Measurements from ENCODE around the gene EHMT1.
"Not testable (repeated sequence)": the region's sequence is repeated elsewhere in the genome, so short reads cannot be mapped to it uniquely, and the experiment has no call there.

EHMT1 gene

DNA sequence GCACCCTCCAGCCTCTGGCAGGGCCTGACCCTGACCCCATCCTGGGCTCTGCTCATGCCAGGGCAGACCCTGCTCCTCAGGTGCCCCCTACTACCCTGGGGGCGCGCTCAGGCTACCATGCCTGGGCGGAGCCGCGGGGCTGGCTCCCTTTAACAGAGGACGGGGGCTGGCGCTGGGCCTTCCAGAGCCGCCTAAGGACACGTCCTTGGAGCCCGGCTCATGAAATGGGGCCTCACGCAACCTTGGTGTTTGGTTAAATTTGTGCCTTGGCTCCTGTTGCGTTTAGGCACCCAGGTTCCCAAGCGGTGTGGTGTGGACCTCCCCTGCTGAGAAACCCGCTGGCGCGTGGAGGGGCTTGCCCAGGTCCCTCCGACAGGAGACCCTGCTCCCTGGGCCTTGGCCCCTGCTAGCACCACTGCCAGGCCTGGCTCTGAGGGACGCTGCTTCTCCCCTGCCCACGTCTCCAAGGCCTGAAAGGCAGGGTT lies 3.4 kb upstream of the EHMT1 start:
- no peak for DNase-seq

DNA sequence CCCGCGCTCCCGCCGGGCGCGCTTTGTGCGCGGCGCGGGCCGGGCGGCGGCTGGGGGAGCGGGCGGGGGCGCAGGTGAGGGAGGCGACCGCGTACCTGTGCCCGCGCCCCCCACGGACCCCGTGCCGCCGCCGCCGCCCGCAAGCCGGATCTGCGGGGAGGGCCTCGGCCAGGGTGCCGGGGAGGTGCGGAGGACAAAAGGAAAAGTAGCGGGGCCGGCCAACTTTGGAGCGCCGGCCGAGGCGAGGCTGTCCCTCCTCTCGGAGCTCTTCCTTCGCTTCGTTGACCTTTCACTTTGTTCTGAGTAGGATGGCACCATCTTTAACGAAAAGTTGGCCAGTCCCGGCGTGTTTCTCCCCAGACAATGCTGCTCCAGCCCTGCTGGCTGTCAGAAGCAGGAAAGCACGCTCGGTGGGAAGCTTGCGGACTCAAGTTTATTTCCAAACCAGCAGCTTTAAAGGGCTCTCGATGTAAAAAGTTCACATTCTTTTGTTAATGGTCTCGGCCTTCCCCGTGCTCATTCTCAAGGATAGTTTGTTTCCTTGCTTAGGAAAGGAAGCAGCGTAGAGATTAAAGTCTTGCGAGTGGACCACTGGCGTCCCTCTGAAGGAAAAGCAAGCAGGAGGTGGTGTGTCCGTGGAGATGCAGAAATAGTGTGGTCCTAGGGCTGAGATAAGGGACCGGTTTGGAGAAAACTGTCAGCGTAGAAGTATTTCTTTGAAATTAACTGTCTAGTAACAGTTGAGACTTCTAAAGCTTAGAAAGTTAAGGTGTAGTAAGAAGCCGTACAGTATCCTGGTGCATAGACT lies 639 bp downstream of the EHMT1 start:
- peak; percentile 26 for DNase-seq

DNA sequence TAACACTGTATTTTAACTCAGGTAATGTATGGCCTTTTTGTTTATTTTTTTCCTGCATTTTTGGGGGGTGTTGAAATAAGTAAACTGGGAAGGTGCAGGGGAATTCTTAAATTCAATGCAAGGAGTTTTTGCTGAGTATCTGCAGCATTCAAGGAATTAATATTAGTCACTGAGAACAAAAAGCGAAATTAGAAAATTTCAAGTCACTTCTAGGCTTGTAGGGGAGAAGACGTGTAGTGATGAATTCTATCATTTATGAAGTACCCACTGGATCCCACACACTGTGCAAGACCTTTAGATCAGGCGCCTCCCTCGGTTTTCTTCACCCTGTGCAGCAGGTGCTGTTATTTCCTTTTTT lies 1.2 kb downstream of the EHMT1 start:
- no peak for DNase-seq

DNA sequence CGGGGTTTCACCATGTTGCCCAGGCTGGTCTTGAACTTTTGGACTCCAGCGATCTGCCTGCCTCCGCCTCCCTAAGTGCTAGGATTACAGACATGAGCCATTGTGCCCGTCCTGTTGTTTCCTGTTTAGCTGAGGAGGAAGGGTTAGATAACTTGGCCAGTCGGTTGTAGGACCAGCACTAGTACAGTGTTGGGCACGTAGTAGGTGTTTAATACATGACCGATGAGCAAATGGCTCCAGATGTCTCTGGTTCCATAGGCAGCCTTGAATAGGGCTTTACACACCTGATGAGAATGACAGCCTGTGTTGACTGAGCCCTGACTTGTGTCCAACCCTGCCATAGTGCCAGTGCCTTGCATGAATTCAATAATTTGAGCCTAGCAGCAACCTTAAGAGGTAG lies 1.8 kb downstream of the EHMT1 start:
- DNase-seq, result no peak

DNA sequence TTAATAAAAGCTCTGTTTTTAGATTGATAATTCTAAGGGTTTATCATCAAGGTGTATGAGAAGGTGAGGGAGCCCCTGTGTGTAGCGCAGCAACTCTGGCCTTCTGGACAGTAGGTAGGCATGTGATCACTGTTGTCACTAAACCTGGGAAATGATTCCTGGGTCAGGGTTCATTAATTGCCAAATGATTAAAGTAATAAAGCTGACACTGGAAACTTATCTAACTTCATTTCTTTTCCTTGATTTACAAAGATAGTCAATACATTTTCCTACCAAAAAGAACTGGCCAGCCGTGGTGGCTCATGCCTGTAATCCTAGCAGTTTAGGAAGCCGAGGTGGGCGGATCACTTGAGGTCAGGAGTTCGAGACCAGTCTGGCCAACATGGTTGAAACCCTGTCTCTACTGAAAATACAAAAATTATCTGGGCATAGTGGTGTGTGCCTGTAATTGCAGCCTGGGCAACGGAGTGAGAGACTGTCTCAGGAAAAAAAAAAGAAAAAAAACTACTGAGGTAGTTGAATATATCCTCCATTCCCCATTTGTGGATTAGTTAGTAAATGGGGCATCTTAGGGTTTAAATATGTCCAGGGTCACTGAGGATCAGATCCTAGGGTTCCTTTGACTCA lies 2.4 kb downstream of the EHMT1 start:
- DNase-seq, result no peak

DNA sequence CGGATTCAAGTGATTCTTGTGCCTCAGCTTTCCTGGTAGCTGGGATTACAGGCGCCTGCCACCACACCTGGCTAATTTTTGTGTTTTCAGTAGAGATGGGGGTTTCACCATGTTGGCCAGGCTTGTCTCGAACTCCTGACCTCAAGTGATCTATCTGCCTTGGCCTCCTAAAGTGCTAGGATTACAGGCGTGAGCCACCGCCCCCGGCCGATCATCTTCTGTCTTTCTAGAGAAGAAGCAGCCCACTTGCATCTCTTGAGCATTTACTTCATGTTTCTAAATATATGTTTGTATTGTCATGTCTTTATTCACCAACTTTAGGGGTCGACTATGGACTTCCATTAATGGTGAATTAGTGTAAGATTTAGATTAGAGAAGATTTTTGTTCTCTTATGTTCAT lies 3.4 kb downstream of the EHMT1 start:
- not testable (repeated sequence) for DNase-seq

DNA sequence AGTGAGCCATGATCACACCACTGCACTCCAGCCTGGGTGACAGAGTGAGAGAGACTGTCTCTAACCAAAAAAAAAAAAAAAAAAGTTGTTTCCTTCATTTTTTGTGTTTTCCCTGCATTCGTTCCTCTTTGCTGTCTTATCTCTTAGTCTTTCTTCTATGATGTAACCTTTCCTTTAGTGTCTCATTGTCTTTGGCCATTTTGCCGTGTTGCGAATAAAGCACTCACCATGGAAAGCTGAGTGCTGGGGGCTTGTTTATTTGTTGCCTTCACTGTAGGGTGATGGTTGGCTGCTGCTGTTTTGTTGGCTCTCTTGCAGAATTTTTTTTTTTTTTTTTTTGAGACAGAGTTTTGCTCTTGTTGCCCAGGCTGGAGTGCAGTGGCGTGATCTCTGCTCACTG lies 7.7 kb downstream of the EHMT1 start:
- no peak for DNase-seq

DNA sequence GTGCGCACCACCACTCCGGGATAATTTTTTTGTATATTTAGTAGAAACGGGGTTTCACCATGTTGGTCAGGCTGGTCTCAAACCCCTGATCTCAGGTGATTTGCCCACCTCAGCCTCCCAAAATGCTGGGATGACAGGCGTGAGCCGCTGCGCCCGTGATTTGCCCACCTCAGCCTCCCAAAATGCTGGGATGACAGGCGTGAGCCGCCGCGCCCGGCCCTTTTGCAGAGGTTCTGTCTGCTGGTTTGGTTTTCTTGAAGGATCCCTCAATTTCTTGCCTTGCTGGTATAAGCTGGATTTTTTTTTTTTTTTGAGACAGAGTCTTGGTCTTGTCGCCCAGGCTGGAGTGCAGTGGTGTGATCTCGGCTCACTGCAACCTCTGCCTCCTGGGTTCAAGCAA lies 8.6 kb downstream of the EHMT1 start:
- DNase-seq, result not testable (repeated sequence)

DNA sequence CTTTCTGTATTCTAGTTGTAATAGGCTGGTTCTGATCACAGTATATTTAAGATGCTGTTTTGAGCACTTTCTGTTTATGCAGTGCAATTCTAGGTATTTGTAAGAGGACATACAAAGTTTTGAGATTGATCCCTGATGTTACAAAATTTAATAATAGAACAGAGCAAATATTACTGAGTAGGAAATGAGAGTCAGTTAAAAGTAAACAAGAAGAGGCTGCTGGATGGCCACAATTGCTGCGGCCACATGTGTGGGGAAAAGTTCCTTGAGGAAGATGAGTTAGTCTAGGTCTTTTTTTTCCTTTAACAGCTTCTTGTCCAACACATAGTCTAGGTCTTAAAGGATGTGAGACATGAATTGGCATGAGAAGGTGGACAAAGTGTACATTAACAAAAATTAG lies 11.3 kb downstream of the EHMT1 start:
- no peak for DNase-seq

DNA sequence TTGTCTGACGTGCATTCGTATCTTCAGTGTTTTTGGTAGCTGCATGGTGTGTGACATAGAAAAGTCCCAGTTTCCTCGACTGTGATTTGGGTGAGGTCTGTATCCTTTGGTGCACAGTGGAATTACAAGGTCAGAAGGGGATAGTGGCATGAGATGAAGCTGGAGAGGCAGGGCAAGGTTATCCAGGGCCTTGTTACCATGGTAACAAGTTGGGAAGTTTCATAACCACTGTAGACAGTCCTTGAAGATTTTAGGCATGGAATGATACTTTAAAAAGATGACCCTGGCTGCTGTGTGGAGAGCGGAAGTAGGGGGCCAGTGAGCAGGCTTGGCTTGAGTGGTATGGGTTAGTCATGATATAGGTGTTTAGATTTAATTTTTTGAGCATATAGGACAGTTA lies 11.9 kb downstream of the EHMT1 start:
- DNase-seq, result no peak

DNA sequence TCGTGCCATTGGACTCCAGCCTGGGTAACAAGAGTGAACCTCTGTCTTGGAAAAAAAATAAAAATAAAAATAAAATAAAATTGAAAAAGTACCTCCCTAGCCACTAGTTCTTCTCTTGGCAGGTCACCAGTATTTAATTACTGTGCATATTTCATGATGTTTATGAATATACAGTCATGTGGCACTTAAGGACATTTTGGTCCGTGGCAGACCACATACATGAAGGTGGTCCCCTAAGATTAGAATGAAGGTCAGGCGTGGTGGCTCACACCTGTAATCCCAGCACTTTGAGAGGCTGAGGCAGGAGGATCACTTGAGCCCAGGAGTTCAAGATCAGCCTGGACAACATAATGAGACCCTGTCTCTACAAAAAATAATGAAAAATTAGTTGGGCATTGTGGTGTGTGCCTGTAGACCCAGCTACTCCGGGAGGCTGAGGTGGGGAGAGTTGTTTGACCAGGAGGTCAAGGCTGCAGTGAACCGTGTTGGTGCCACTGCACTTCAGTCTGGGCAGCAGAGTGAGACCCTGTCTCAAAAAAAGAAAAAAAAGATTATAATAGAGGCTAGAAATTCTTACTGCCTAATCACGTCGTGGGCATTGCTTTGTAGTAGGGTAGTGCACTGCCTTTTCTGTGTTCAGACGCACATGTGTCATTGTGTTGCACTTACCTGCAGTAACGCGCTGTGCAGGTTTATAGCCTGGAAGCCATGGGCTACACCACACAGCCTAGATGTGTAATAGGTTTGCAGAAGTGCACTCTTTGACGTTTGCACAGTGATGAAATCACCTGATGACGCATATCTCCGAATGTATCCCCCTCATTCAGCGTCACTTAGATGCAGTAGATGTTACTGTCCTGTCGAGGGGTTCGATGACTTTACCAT lies 12.8 kb downstream of the EHMT1 start:
- DNase-seq, result no peak

DNA sequence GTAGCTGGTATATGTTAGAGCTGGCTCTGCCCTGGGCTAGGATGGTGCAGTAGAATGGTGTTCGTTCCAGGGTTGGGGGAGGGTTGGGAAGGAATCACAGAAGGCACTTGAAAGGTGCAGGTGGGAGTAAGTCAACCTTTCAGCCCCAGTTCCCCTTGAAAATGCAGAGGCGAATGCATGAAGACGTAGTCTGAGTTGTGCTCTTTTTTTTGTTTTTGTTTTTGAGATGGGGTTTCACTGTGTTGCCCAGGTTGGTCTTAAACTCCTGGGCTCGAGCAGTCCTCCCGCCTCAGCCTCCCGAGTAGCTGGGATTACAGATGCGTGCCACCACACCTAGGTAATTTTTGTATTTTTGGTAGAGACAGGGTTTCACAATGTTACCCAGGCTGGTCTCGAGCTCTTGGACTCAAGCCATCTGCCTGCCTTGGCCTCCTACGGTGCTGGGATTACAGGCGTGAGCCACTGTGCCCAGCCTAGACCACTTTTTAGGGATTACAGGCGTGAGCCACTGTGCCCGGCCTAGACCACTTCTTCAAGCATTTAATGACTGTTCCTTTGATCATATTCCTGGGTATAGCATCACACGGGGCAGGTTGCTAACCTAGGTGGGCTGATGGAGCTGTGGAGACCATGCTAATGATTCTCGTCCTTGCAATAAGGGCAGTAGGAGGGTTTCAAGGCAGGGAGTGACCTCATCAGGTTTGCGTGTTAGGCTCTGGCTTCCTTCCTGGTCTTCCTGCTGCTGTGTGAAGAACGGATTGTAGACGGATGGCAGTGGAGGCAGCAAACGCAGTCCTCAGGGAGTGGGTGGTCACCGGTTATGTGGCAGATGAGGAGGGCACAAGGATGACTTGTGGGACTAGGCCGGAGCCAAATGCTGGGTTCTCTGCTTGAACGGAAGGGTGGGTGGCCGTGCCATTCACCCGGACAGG lies 13.7 kb downstream of the EHMT1 start:
- no peak for DNase-seq

DNA sequence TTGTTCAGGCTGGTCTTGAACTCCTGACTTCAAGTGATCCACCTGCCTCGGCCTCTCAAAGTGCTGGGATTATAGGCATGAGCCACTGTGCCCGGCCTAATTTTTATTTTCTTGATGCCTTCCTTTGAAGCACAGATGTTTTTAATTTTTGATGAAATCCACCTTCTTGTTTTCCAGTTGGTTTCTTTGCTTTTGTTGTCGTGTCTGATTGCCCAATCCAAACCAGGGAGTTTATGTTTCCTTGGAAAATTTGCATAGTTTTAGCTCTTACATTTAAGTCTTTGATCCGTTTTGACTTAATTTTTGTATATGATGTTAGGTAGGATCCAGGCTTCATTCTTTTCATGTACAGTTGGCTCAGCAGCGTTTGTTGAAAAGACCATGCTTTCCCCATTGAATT lies 15.2 kb downstream of the EHMT1 start:
- DNase-seq, result no peak

DNA sequence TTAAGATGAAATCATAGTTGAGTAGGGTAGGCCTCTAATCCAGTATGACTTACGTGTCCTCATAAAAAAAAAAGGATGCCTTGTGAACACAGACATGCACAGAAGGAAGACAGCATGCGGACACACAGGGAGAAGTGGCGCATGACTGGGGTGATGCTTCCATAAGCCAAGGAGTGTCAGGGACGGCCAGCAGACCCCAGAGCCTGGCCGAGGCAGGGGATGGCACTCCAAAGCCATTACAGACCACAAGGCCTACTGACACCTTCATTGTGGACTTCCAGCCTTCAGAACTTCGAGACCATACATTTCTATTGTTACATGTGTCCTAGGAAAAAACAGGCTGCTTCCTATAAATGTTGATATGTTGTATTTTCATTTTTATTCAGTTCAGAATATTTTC lies 19.9 kb downstream of the EHMT1 start:
- DNase-seq, result no peak

DNA sequence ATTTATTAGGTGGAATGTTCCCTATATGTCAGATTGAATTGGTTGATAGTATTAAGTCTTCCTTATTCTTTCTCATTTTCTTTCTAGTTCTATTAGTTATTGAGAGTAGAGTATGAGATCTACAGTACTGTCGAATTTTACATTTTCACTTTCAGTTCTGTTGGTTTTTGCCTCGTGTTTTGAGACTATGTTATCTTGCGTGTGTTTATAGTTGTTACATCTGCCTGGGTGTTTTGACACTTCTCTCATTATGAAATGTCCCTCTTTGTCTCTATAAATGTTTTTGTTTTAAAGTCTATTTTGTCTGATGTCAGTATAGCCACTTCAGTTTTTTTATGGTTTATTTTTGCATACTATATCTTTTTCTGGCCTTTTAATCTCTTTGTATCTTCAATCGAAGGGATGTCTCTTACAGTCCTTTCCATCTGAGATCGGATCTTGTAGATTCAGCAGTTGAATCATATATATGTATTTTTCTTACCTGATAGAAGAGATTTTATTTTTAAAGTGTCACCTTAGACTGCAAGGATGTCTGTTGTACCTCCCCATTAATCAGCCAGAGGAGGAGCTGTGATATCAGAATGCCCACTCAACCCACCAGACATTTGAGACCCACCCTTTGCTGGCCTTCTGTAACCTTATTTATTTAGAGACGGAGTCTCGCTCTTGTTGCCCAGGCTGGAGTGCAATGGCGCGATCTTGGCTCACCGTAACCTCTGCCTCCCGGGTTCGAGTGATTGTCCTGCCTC lies 20.7 kb downstream of the EHMT1 start:
- DNase-seq, result no peak

DNA sequence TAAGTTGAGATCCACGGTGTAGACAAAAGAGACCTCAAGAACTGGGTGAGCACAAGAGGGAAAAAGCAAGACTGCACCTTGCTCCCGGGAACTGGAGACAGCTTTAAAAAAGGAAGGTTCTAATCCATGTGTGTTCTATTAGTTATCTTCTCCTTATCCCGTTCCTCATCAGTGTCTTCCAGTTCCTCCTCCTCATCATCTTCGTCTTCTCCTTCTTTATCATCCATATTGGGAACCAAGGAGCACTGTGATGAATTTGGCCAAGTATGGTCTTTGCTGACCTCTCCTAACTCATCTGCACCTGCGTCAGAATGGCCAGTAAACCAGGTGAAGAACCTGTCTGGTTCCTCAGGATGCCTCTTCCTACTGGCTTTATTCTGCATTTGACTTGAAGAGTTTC lies 22.1 kb downstream of the EHMT1 start:
- DNase-seq, result no peak

DNA sequence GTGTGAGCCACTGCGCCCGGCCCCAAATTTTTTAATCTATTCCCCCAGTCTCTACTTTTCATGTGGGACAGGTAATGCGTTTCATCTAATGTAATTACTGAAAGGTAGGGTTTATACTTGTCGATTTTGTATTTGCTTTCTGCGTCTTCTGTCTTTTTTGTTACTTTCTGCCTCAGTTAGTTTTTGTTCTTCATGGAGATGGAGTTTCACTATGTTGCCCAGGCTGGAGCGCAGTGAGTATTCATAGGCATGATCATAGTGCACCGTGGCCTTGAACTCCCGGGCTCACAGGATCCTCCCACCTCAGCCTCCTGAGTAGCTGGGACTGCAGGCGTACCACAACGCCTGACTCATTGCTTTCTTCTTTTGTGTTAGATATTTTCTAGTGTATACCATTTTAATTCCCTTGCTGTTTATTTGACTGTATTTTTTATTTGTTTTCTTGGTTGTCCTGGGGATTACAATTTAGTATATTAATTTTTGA lies 23.4 kb downstream of the EHMT1 start:
- DNase-seq, result no peak

DNA sequence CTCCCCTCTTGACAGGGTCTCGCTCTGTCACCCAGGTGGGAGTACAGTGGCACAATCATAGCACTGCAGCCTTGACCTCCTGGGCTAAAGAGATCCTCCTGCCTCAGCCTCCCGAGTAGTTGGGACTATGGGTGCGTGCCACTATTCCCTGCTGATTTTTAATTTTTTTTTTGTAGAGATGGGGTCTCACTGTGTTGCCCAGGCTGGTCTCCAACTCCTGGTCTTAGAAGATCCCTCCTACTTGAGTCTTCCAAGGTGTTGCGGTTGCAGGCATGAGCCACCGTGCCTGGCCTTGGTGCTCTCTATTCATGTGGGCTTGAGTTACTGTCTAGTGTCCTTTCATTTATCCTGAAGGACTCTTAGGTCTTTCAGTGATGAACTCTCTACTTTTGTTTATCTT lies 24.1 kb downstream of the EHMT1 start:
- no peak for DNase-seq

DNA sequence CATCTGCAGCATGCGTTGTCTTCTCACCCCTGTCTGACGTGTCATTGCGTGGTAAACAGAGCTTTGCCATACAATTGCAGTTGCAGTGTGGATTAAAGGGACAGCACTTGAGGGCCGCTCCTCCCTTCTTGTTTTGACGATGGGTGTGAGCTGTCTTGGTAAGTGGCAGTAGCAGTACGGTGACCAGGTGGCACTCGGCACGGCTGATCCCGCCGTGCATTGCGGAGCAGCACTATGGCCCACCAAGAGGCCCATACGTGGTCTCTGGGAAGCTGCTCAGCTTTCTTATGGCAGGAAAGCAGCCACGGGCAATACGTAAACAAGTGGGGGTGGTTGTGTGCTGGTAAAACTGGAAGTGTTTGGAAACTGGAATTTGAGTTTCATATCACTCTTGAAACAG lies 25.1 kb downstream of the EHMT1 start:
- no peak for DNase-seq

DNA sequence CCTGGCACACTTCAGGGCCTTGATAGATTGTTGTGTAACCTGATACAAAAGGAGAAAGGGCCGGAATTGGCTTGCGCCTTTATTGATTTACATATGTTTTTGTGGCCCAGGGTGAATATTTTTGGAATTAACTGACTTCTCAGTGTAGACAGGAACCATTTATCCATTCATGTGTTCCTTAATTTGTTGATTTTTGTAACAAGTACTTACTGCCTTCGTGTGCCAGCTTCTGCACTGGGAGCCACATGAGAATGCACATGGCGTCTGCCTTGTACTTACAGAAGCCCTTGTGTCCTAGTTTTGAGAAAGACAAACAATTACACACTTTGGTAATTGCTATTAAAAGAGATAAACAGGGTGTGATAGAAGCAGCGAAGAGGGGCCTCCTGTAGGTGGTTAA lies 26.4 kb downstream of the EHMT1 start:
- no peak for DNase-seq

DNA sequence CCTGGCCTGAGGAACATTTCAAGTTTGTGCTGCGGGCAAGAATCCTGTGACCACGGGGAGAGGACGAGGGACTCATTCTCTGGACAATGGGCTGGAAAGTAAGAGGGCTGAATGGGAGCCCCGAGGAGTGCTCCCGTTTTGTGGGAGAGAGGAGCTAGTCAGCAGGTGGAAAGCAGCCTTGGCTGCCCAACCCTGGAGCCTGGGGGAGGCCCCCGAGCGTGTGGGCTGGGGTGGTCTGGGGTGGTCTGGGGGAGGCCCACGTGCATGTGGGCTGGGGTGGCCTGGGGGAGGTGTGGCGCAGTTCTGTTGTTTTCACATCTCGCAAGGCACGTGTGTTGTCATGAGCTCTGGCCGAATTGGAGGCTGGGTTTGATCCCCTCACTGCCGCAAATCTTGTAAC lies 27.5 kb downstream of the EHMT1 start:
- DNase-seq, result no peak

Data from DMS79 (cell line).